ENCODE results near the gene RNF145. TPM values are rescaled to one million over a fixed set of nuclear protein-coding genes. Genes with fewer than 3 reads are reported as not detected.
"Not testable (repeated sequence)": the region's sequence is repeated elsewhere in the genome, so short reads cannot be mapped to it uniquely, and the experiment has no call there.

The RNF145 gene
- polyA plus RNA-seq: 10 to 100 TPM in 1 of 3 donors, 1 to 10 TPM in 2; 4.3 to 11.1 (median 5.9) TPM

- peak within 1 kb of the TSS; percentile 92 to 99 (median 96) for H3K27ac Mint-ChIP-seq
- DNase-seq: peak; percentile 90 to 91 (median 91)
- H3K27me3 Mint-ChIP-seq (ENCODE audit: low read depth in 3 of 3): peaks cover 12 to 23% (median 17%) of the 10 kb centered on the region in 3 donors
- peaks cover 44 to 45% of the 10 kb centered on the region in 2 donors for H3K4me1 Mint-ChIP-seq
- peak within 1 kb of the TSS; percentile 93 to 98 (median 95) for H3K4me3 Mint-ChIP-seq
- no peaks in the 10 kb centered on the region for H3K9me3 Mint-ChIP-seq
- no peaks in the 10 kb centered on the region for H3K36me3 Mint-ChIP-seq
Measured at GRCh38 chr5:159209438-159210209, at the start of gene RNF145. Gene RNF145, minus strand, starts transcription at chr5:159209553. Its CDS starts 5,936 bp downstream, at chr5:159203617.

- Mint-ChIP-seq H3K27me3 (ENCODE audit: low read depth in 3 of 3) (peaks cover 8 to 27% (median 15%) of the 10 kb centered on the region in 3 donors), H3K36me3 (peaks cover 0 to 4% (median 0%) of the 10 kb centered on the region in 3 donors), H3K4me3 (no peak overlapping the region), H3K27ac (no peak overlapping the region), H3K4me1 (peaks cover 18 to 24% of the 10 kb centered on the region in 2 donors), H3K9me3 (no peaks in the 10 kb centered on the region)
- DNase-seq: no peak
Measured at GRCh38 chr5:159258361-159258760, 49.0 kb upstream of the RNF145 start.

GRCh38 chr5:159257629-159258283 lies 48.4 kb upstream of the RNF145 start:
- H3K36me3 Mint-ChIP-seq: peaks cover 0 to 4% (median 0%) of the 10 kb centered on the region in 3 donors
- no peak overlapping the region for H3K27ac Mint-ChIP-seq
- no peak for DNase-seq
- no peak overlapping the region for H3K4me3 Mint-ChIP-seq
- no peaks in the 10 kb centered on the region for H3K9me3 Mint-ChIP-seq
- peaks cover 3 to 23% (median 9%) of the 10 kb centered on the region in 3 donors for H3K27me3 Mint-ChIP-seq (ENCODE audit: low read depth in 3 of 3)
- H3K4me1 Mint-ChIP-seq: peaks cover 14 to 19% of the 10 kb centered on the region in 2 donors

- Mint-ChIP-seq H3K27me3 (ENCODE audit: low read depth in 3 of 3) (peaks cover 2 to 21% (median 6%) of the 10 kb centered on the region in 3 donors), H3K9me3 (no peaks in the 10 kb centered on the region), H3K4me3 (no peak overlapping the region), H3K36me3 (peaks cover 0 to 4% (median 0%) of the 10 kb centered on the region in 3 donors), H3K4me1 (peaks cover 7 to 12% of the 10 kb centered on the region in 2 donors), H3K27ac (no peak overlapping the region)
- DNase-seq: no peak
Measured at GRCh38 chr5:159257007-159257406, 47.7 kb upstream of the RNF145 start.

DNA sequence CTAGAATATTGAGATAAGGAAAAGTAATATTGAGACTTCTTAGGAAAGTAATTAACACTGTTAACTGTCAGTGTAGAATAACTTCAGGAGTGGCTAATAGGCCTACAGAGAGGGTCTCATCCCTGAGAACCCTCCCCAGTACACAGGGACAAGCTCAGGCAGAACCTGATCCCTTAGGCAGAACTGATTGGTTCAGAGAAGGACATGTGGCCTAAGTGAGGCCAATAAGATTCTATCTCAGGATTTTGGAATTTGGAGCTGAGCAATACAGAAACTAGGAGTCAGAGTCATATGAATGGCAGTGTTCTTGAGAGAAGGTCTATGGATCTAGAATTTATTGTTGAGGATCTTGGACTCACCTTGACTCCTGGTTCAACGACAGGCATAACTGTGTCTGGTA lies 42.8 kb upstream of the RNF145 start:
- no peak overlapping the region for H3K27ac Mint-ChIP-seq
- no peak overlapping the region for H3K4me3 Mint-ChIP-seq
- H3K4me1 Mint-ChIP-seq: no peaks in the 10 kb centered on the region
- no peaks in the 10 kb centered on the region for H3K36me3 Mint-ChIP-seq
- peaks cover 4 to 18% (median 6%) of the 10 kb centered on the region in 3 donors for H3K27me3 Mint-ChIP-seq (ENCODE audit: low read depth in 3 of 3)
- DNase-seq: no peak
- H3K9me3 Mint-ChIP-seq: no peaks in the 10 kb centered on the region

DNA sequence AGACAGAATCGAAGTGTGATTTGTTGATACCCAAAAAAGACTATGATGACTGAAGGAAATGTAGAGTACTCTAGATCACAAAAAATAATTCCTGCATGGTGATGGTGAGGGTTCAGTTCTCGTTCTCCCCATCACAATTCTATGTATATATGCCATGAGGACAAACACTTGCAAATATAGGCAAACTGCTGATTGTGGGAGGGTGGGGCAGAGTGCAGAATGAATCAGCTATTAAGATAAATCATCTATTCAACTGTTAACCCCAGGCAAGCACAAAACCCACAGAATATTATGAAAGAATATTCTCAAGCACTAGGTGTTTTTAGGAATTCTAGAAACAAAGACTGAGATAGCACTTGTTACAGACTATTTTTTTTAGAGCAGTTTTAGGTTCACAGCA lies 39.8 kb upstream of the RNF145 start:
- DNase-seq: no peak
- no peaks in the 10 kb centered on the region for H3K36me3 Mint-ChIP-seq
- no peak overlapping the region for H3K4me3 Mint-ChIP-seq
- no peak overlapping the region for H3K27ac Mint-ChIP-seq
- H3K27me3 Mint-ChIP-seq (ENCODE audit: low read depth in 3 of 3): peaks cover 2 to 9% (median 7%) of the 10 kb centered on the region in 3 donors
- no peaks in the 10 kb centered on the region for H3K9me3 Mint-ChIP-seq
- H3K4me1 Mint-ChIP-seq: no peaks in the 10 kb centered on the region

- Mint-ChIP-seq H3K9me3 (no peaks in the 10 kb centered on the region), H3K27ac (no peak overlapping the region), H3K4me1 (no peaks in the 10 kb centered on the region), H3K27me3 (ENCODE audit: low read depth in 3 of 3) (peaks cover 2 to 9% (median 7%) of the 10 kb centered on the region in 3 donors), H3K36me3 (no peaks in the 10 kb centered on the region), H3K4me3 (no peak overlapping the region)
- DNase-seq: no peak
Measured at GRCh38 chr5:159244890-159245289, 35.5 kb upstream of the RNF145 start.

DNA sequence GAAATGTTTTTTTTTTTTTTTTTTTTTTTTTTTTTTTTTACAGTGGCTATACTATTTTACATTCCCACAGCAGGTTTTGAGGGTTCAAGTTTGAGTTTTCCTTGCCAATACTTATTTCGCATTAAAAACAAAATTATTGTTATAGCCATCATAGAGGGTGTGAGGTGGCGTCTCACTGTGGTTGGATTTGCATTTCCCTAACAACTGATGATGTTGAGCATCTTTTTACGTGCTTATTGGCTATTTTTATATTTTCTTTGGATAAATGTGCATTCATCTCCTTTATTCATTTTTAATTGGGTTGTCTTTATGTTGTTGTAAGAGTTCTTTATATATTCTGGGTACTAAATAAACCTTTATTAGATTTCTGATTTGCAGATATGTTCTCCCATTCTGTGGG lies 34.8 kb upstream of the RNF145 start:
- no peaks in the 10 kb centered on the region for H3K9me3 Mint-ChIP-seq
- no peak overlapping the region for H3K4me3 Mint-ChIP-seq
- no peak overlapping the region for H3K27ac Mint-ChIP-seq
- DNase-seq: no peak
- H3K27me3 Mint-ChIP-seq (ENCODE audit: low read depth in 3 of 3): peaks cover 0 to 8% (median 6%) of the 10 kb centered on the region in 3 donors
- H3K4me1 Mint-ChIP-seq: no peaks in the 10 kb centered on the region
- H3K36me3 Mint-ChIP-seq: no peaks in the 10 kb centered on the region

GRCh38 chr5:159243385-159243784 lies 34.0 kb upstream of the RNF145 start:
- no peaks in the 10 kb centered on the region for H3K36me3 Mint-ChIP-seq
- no peak overlapping the region for H3K4me3 Mint-ChIP-seq
- H3K9me3 Mint-ChIP-seq: no peaks in the 10 kb centered on the region
- peaks cover 0 to 6% (median 4%) of the 10 kb centered on the region in 3 donors for H3K27me3 Mint-ChIP-seq (ENCODE audit: low read depth in 3 of 3)
- no peak overlapping the region for H3K27ac Mint-ChIP-seq
- no peaks in the 10 kb centered on the region for H3K4me1 Mint-ChIP-seq
- DNase-seq: no peak

- no peaks in the 10 kb centered on the region for H3K9me3 Mint-ChIP-seq
- H3K4me1 Mint-ChIP-seq: no peaks in the 10 kb centered on the region
- H3K27ac Mint-ChIP-seq: no peak overlapping the region
- H3K36me3 Mint-ChIP-seq: no peaks in the 10 kb centered on the region
- H3K27me3 Mint-ChIP-seq (ENCODE audit: low read depth in 3 of 3): peaks cover 0 to 6% (median 4%) of the 10 kb centered on the region in 3 donors
- DNase-seq: no peak
- no peak overlapping the region for H3K4me3 Mint-ChIP-seq
Measured at GRCh38 chr5:159242656-159243055, 33.3 kb upstream of the RNF145 start.

DNA sequence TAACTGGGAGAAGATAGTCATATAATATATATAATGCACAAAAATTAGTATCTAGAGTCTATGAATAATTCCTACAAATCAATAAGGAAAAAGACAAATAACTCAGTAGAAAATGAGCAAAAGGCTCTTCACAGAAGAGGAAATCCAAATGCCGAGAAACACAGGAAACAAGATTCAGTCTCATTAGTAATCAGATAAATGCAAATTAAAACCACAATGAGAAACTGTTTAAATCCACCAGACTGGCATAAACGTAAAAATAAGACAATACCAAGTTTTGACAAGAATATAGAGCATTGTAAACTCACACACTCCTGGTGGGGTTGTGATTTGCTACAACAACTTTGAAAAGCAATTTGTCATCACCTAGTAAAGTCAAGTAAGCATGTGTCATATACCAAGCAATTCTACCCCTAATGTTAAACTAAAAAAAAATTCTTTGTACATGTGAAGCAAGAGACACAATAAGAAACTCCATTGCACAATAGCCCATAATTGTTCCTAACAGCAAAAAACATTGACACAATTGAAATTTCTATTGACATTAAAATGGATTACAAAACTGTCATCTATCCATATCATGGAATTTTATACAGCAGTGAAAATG lies 32.7 kb upstream of the RNF145 start:
- Mint-ChIP-seq H3K4me3 (no peak overlapping the region), H3K27ac (no peak overlapping the region), H3K27me3 (ENCODE audit: low read depth in 3 of 3) (peaks cover 0 to 6% (median 4%) of the 10 kb centered on the region in 3 donors), H3K36me3 (no peaks in the 10 kb centered on the region), H3K4me1 (no peaks in the 10 kb centered on the region), H3K9me3 (no peaks in the 10 kb centered on the region)
- no peak for DNase-seq

- peaks cover 0 to 6% (median 0%) of the 10 kb centered on the region in 3 donors for H3K27me3 Mint-ChIP-seq (ENCODE audit: low read depth in 3 of 3)
- no peak for DNase-seq
- no peaks in the 10 kb centered on the region for H3K36me3 Mint-ChIP-seq
- no peaks in the 10 kb centered on the region for H3K4me1 Mint-ChIP-seq
- no peak overlapping the region for H3K4me3 Mint-ChIP-seq
- no peak overlapping the region for H3K27ac Mint-ChIP-seq
- H3K9me3 Mint-ChIP-seq: no peaks in the 10 kb centered on the region
Measured at GRCh38 chr5:159240301-159240870, 31.0 kb upstream of the RNF145 start.

DNA sequence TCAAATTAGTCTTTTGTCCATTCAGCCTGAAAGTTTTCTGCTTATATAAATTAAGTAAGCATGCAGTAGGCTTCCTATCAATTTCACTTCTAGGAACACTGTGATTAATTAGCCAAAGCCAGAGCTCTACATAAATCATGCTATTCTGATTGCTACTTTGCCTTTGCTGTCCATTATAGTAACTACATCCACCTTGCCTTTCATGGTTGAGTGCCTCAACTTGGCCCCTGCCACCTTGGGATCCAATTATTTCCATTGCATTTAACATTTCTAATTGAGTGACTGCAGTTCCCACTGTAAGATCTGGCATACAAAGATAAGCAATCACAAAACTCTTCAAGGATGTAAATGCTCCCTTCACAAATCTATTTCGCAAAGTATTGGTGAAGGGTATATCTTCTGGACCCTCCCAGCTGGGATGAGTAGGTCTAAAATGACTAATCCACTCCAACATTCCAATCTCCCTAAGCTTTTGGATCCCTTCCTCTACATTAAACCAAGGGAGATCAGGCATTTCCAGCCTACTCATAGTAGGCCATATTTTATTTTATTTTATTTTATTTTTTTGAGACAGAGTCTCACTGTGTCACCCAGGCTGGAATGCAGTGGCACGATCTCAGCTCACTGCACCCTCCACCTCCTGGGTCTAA lies 26.6 kb upstream of the RNF145 start:
- not testable (repeated sequence) for H3K4me1 Mint-ChIP-seq; H3K27ac Mint-ChIP-seq; H3K9me3 Mint-ChIP-seq; DNase-seq; H3K4me3 Mint-ChIP-seq; H3K36me3 Mint-ChIP-seq; H3K27me3 Mint-ChIP-seq (ENCODE audit: low read depth in 3 of 3)
